ENCODE results near the gene COQ4. TPM values are rescaled to one million over a fixed set of nuclear protein-coding genes. Genes with fewer than 3 reads are reported as not detected.
"Not testable (repeated sequence)": the region's sequence is repeated elsewhere in the genome, so short reads cannot be mapped to it uniquely, and the experiment has no call there.

The COQ4 gene
- total RNA-seq, 1 experiment from 2014 or later = 62.8 TPM

DNA sequence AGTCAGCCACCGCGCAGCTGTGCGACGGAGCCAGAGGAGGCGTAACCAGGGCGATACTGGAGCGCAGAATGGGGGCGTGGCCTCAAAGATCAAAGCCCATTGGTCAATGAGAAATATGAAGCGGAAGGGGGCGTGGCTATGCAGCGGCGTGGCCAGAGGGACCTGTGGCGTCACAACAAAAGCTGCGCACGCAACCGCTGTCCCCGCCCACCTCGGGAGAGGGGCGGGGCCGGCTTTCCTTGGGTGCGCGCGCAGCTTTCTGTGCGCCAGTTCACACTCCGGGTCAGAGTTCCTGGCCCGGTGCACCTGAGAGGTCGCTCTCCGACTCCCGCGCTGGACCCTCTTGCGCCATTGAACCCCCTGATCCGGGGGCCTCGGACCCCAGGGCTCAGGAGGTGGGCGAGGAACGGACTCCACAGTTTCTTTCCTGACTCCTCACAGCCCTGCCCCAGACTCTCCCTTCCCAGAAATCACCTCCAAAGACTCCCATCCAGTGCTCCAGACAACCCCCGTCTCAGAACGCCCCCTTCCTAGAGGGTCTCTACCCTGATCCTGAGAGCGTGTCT, 46.5 kb upstream of the COQ4 start, which contains the start of gene SWI5:
SWI5 (plus strand) TSS at position 269 of the 566 bp plus-strand sequence.
- Histone ChIP-seq H3K36me3 (ENCODE audit: insufficient read depth, low read length, poor library complexity, severe bottlenecking) (peaks cover 10% of the 10 kb centered on the region), H3K9me3 (ENCODE audit: low read depth, low read length, poor library complexity, severe bottlenecking) (no peaks in the 10 kb centered on the region), H3K27me3 (replicated peaks; ENCODE audit: insufficient read depth, low read depth, low read length, poor library complexity) (no peaks in the 10 kb centered on the region), H3K4me1 (ENCODE audit: insufficient read depth, low read length, poor library complexity, severe bottlenecking) (peaks cover 8% of the 10 kb centered on the region), H3K27ac (ENCODE audit: low read depth, low read length, poor library complexity, severe bottlenecking) (peak within 1 kb of the TSS; percentile 89), H3K4me3 (ENCODE audit: low read depth, low read length, poor library complexity, severe bottlenecking) (peak within 1 kb of the TSS; percentile 78)
- TF ChIP-seq, protein P1, sequence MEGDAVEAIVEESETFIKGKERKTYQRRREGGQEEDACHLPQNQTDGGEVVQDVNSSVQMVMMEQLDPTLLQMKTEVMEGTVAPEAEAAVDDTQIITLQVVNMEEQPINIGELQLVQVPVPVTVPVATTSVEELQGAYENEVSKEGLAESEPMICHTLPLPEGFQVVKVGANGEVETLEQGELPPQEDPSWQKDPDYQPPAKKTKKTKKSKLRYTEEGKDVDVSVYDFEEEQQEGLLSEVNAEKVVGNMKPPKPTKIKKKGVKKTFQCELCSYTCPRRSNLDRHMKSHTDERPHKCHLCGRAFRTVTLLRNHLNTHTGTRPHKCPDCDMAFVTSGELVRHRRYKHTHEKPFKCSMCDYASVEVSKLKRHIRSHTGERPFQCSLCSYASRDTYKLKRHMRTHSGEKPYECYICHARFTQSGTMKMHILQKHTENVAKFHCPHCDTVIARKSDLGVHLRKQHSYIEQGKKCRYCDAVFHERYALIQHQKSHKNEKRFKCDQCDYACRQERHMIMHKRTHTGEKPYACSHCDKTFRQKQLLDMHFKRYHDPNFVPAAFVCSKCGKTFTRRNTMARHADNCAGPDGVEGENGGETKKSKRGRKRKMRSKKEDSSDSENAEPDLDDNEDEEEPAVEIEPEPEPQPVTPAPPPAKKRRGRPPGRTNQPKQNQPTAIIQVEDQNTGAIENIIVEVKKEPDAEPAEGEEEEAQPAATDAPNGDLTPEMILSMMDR (conservative IDR thresholded peaks at IDR 0.05; ENCODE audit: low read depth, low read length) = no peak
- no peak for TF ChIP-seq EZH2 (IDR thresholded peaks at IDR 0.05; ENCODE audit: borderline replicate concordance, low read depth, low read length, poor library complexity, severe bottlenecking)
- no TSS peak for BruUV-seq (replicated peaks)
- CTCF ChIA-PET = no interaction called here
- peak; percentile 99 for DNase-seq (ENCODE audit: low spot score)
- intact Hi-C loops (cut with micrococcal nuclease; ENCODE audit: unreplicated experiment) = no loop called here
- POLR2A ChIA-PET (ENCODE audit: low non-redundant PET) = no interaction called here

DNA sequence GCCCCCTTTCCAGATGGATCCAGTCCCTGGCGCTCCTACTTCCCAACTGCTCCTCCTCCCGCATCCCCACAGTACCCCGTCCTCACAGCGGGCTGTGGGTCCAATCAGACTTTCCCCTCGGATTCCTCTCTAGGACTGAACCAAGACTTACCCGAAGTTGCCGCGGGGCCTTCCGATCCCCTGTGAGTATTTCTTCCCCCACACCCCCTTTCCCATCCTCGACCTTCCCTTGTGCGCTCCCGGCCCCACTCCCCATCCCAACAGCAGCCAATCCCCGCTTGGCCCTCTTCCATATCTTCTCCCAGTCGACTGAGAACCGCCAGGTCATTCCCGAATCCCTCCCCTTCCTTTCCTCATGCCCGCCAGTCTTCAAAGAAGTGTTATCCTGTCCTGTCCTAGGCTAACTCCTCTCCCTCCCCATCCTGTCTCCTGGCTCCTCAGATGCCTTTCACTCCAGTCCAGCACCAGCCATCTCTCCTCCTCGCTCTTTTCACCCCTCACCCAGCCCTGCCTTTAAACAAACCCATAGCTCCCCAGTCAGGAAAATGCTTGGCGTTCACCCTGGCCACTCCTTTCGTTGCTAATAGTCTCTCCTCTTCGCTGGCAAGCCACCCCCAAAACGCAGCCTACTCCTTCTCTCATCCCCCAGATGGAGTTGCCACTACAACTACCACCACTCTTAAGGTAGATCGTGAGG, 45.9 kb upstream of the COQ4 start:
- POLR2A ChIA-PET (ENCODE audit: low non-redundant PET) = no interaction called here
- TSS peak; percentile 63 for BruUV-seq (replicated peaks)
- Histone ChIP-seq H3K9me3 (ENCODE audit: low read depth, low read length, poor library complexity, severe bottlenecking) (no peaks in the 10 kb centered on the region), H3K4me1 (ENCODE audit: insufficient read depth, low read length, poor library complexity, severe bottlenecking) (peaks cover 8% of the 10 kb centered on the region), H3K4me3 (ENCODE audit: low read depth, low read length, poor library complexity, severe bottlenecking) (peak overlapping the region; percentile 78), H3K27me3 (replicated peaks; ENCODE audit: insufficient read depth, low read depth, low read length, poor library complexity) (no peaks in the 10 kb centered on the region), H3K36me3 (ENCODE audit: insufficient read depth, low read length, poor library complexity, severe bottlenecking) (peaks cover 10% of the 10 kb centered on the region), H3K27ac (ENCODE audit: low read depth, low read length, poor library complexity, severe bottlenecking) (peak overlapping the region; percentile 89)
- CTCF ChIA-PET = no interaction called here
- no peak for DNase-seq (ENCODE audit: low spot score)
- no peak for TF ChIP-seq EZH2 (IDR thresholded peaks at IDR 0.05; ENCODE audit: borderline replicate concordance, low read depth, low read length, poor library complexity, severe bottlenecking)
- TF ChIP-seq, protein P1 (conservative IDR thresholded peaks at IDR 0.05; ENCODE audit: low read depth, low read length) = no peak
- intact Hi-C loops (cut with micrococcal nuclease; ENCODE audit: unreplicated experiment) = no loop called here

DNA sequence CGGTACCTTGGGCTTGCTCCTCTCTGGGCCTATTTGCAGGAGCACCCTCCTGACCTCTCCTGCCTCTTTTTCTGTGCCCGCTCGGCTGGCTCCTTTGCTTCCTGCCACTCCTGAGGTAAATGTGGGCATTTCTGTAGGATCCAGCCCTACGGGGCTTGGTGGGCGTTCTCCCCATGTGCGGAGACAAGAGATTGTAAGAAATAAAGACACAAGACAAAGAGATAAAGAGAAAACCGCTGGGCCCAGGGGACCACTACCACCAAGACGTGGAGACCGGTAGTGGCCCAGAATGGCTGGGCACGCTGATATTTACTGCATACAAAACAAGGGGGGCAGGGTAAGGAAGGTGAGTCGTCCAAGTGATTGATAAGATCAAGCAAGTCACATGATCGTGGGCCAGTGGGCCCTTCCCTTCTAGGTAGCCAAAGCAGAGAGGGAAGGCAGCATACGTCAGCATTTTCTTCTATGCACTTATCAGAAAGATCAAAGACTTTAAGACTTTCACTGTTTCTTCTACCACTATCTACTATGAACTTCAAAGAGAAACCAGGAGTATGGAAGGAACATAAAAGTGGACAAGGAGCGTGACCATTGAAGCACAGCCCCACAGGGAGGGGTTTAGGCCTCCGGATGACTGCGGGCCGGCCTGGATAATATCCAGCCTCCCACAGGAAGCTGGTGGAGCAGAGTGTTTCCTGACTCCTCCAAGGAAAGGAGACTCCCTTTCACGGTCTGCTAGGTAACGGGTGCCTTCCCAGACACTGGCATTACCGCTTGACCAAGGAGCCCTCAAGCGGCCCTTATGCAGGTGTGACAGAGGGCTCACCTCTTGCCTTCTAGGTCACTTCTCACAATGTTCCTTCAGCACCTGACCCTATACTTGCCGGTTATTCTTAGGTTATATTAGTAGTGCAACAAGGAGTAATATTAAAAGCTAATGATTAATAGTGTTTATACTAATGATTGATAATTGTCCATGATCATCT, 43.3 kb upstream of the COQ4 start:
- BruUV-seq (replicated peaks); intact Hi-C loops (cut with micrococcal nuclease; ENCODE audit: unreplicated experiment); H3K36me3 ChIP-seq (ENCODE audit: insufficient read depth, low read length, poor library complexity, severe bottlenecking); DNase-seq (ENCODE audit: low spot score); H3K4me3 ChIP-seq (ENCODE audit: low read depth, low read length, poor library complexity, severe bottlenecking); H3K27me3 ChIP-seq (replicated peaks; ENCODE audit: insufficient read depth, low read depth, low read length, poor library complexity); POLR2A ChIA-PET (ENCODE audit: low non-redundant PET); H3K27ac ChIP-seq (ENCODE audit: low read depth, low read length, poor library complexity, severe bottlenecking); H3K9me3 ChIP-seq (ENCODE audit: low read depth, low read length, poor library complexity, severe bottlenecking); H3K4me1 ChIP-seq (ENCODE audit: insufficient read depth, low read length, poor library complexity, severe bottlenecking); CTCF ChIA-PET: not testable (repeated sequence)
